ENCODE results near the gene LRRC56.

The LRRC56 gene

GRCh38 chr11:532986-533585, 4.2 kb upstream of the LRRC56 start:
- no peak for TF ChIP-seq CTCF (IDR thresholded peaks at IDR 0.05)
- no peak overlapping the region for H3K4me3 ChIP-seq (ENCODE audit: low read depth in 1 of 2, low read length in 1 of 2)

GRCh38 chr11:533586-534395, 3.5 kb upstream of the LRRC56 start:
- H3K4me1 ChIP-seq (ENCODE audit: control insufficient read depth in 1 of 2, insufficient read depth in 1 of 2, low read depth in 1 of 2, low read length in 1 of 2), result peaks cover 30 to 31% of the 10 kb centered on the region in 2 experiments
- no peak for TF ChIP-seq CTCF (IDR thresholded peaks at IDR 0.05)
- peaks cover 43% of the 10 kb centered on the region for H3K27me3 ChIP-seq
- no peak overlapping the region for H3K4me3 ChIP-seq (ENCODE audit: low read depth in 1 of 2, low read length in 1 of 2)
- no peak overlapping the region for H3K27ac ChIP-seq
- no peaks in the 10 kb centered on the region for H3K9me3 ChIP-seq
- H3K36me3 ChIP-seq, result peaks cover 16% of the 10 kb centered on the region

More at GRCh38 chr11:532986-533585, 4.2 kb upstream of the LRRC56 start:
- Histone ChIP-seq H3K27ac (no peak overlapping the region), H3K4me1 (ENCODE audit: control insufficient read depth in 1 of 2, insufficient read depth in 1 of 2, low read depth in 1 of 2, low read length in 1 of 2) (peaks cover 30 to 31% of the 10 kb centered on the region in 2 experiments), H3K9me3 (no peaks in the 10 kb centered on the region), H3K27me3 (peaks cover 36% of the 10 kb centered on the region), H3K36me3 (peaks cover 16% of the 10 kb centered on the region)

- no peak overlapping the region for H3K27ac ChIP-seq
- H3K9me3 ChIP-seq, result no peaks in the 10 kb centered on the region
These were observed 2.7 kb upstream of the LRRC56 start for GRCh38 chr11:534396-535209.

GRCh38 chr11:535210-535518, 2.2 kb upstream of the LRRC56 start:
- Histone ChIP-seq H3K36me3 (peaks cover 16% of the 10 kb centered on the region), H3K9me3 (no peaks in the 10 kb centered on the region), H3K27ac (no peak overlapping the region), H3K4me3 (ENCODE audit: low read depth in 1 of 2, low read length in 1 of 2) (peak overlapping the region; percentile 60 to 71), H3K4me1 (ENCODE audit: control insufficient read depth in 1 of 2, insufficient read depth in 1 of 2, low read depth in 1 of 2, low read length in 1 of 2) (peaks cover 30 to 31% of the 10 kb centered on the region in 2 experiments), H3K27me3 (peaks cover 55% of the 10 kb centered on the region)
- no peak for TF ChIP-seq CTCF (IDR thresholded peaks at IDR 0.05)

More at GRCh38 chr11:534396-535209, 2.7 kb upstream of the LRRC56 start:
- peaks cover 30 to 31% of the 10 kb centered on the region in 2 experiments for H3K4me1 ChIP-seq (ENCODE audit: control insufficient read depth in 1 of 2, insufficient read depth in 1 of 2, low read depth in 1 of 2, low read length in 1 of 2)
- H3K4me3 ChIP-seq (ENCODE audit: low read depth in 1 of 2, low read length in 1 of 2), result peak overlapping the region; percentile 53 to 60
- peaks cover 16% of the 10 kb centered on the region for H3K36me3 ChIP-seq
- no peak for TF ChIP-seq CTCF (IDR thresholded peaks at IDR 0.05)
- H3K27me3 ChIP-seq, result peaks cover 49% of the 10 kb centered on the region

- H3K36me3 ChIP-seq, result peaks cover 16% of the 10 kb centered on the region
- peaks cover 60% of the 10 kb centered on the region for H3K27me3 ChIP-seq
- peak within 1 kb of the TSS; percentile 71 to 87 for H3K4me3 ChIP-seq (ENCODE audit: low read depth in 1 of 2, low read length in 1 of 2)
- peak; percentile 32 for TF ChIP-seq CTCF (IDR thresholded peaks at IDR 0.05)
- peaks cover 30 to 31% of the 10 kb centered on the region in 2 experiments for H3K4me1 ChIP-seq (ENCODE audit: control insufficient read depth in 1 of 2, insufficient read depth in 1 of 2, low read depth in 1 of 2, low read length in 1 of 2)
- H3K27ac ChIP-seq, result peak within 1 kb of the TSS; percentile 11
- no peaks in the 10 kb centered on the region for H3K9me3 ChIP-seq
These were observed 1.5 kb upstream of the LRRC56 start, which contains the start of gene HRAS for GRCh38 chr11:535519-536454. HRAS (minus strand) TSS chr11:535576.
